Effector memory CD4-positive, alpha-beta T cell (primary cell): Measurements from ENCODE around the gene HECTD4.

ENCODE experiments used
- DNase-seq, 3 donors: peaks; one replicate each; pipeline ENCODE4 v3.0.0-alpha.2; 2020
- H3K27ac ChIP-seq: 2 replicates; pipeline ENCODE4 v1.7.0; 2013; ENCODE audit warnings: mild to moderate bottlenecking, low read length, moderate library complexity; ENCODE audit not compliant: insufficient read depth, poor library complexity, severe bottlenecking
- H3K27me3 ChIP-seq: replicated peaks from 2 replicates; pipeline ENCODE4 v1.7.0; 2013; ENCODE audit warnings: mild to moderate bottlenecking, low read length; ENCODE audit not compliant: insufficient read depth, control insufficient read depth, poor library complexity, severe bottlenecking
- H3K36me3 ChIP-seq: 2 replicates; pipeline ENCODE4 v1.7.0; 2013; ENCODE audit warnings: mild to moderate bottlenecking, low read length, moderate library complexity; ENCODE audit not compliant: control insufficient read depth, insufficient read depth
- H3K4me1 ChIP-seq: 2 replicates; pipeline ENCODE4 v1.7.0; 2013; ENCODE audit warnings: low read length, mild to moderate bottlenecking; ENCODE audit not compliant: control insufficient read depth, insufficient read depth, poor library complexity, severe bottlenecking
- H3K4me3 ChIP-seq: 2 replicates; pipeline ENCODE4 v1.7.0; 2013; ENCODE audit warnings: low read length, low read depth, mild to moderate bottlenecking; ENCODE audit not compliant: insufficient read depth, poor library complexity, severe bottlenecking
- H3K9me3 ChIP-seq: 2 replicates; pipeline ENCODE4 v1.7.0; 2013; ENCODE audit warnings: mild to moderate bottlenecking, low read length, moderate library complexity; ENCODE audit not compliant: control insufficient read depth

HECTD4 gene

GRCh38 chr12:112179341-112179740 is 202.9 kb downstream of the HECTD4 start:
- H3K9me3 ChIP-seq = no peaks in the 10 kb centered on the region
- no peaks in the 10 kb centered on the region for H3K27me3 ChIP-seq
- H3K4me1 ChIP-seq = no peaks in the 10 kb centered on the region
- H3K27ac ChIP-seq = no peak overlapping the region
- H3K36me3 ChIP-seq = peaks cover 37% of the 10 kb centered on the region
- H3K4me3 ChIP-seq = no peak overlapping the region
- DNase-seq = no peak

GRCh38 chr12:112178796-112179195 is 203.4 kb downstream of the HECTD4 start:
- no peak for DNase-seq
- H3K9me3 ChIP-seq = no peaks in the 10 kb centered on the region
- peaks cover 36% of the 10 kb centered on the region for H3K36me3 ChIP-seq
- H3K27ac ChIP-seq = no peak overlapping the region
- no peak overlapping the region for H3K4me3 ChIP-seq
- H3K27me3 ChIP-seq = no peaks in the 10 kb centered on the region
- no peaks in the 10 kb centered on the region for H3K4me1 ChIP-seq

- no peaks in the 10 kb centered on the region for H3K9me3 ChIP-seq
- no peak overlapping the region for H3K27ac ChIP-seq
- H3K27me3 ChIP-seq = no peaks in the 10 kb centered on the region
- H3K4me3 ChIP-seq = no peak overlapping the region
- peaks cover 36% of the 10 kb centered on the region for H3K36me3 ChIP-seq
- H3K4me1 ChIP-seq = no peaks in the 10 kb centered on the region
- DNase-seq = no peak
Observed at GRCh38 chr12:112176321-112177010, 205.8 kb downstream of the HECTD4 start.

GRCh38 chr12:112175361-112176155 is 206.7 kb downstream of the HECTD4 start:
- H3K4me1 ChIP-seq = no peaks in the 10 kb centered on the region
- no peak overlapping the region for H3K4me3 ChIP-seq
- DNase-seq = no peak
- H3K36me3 ChIP-seq = peaks cover 36% of the 10 kb centered on the region
- H3K9me3 ChIP-seq = no peaks in the 10 kb centered on the region
- H3K27me3 ChIP-seq = no peaks in the 10 kb centered on the region
- no peak overlapping the region for H3K27ac ChIP-seq

GRCh38 chr12:112172556-112173324 is 209.5 kb downstream of the HECTD4 start:
- no peaks in the 10 kb centered on the region for H3K4me1 ChIP-seq
- no peak overlapping the region for H3K27ac ChIP-seq
- no peaks in the 10 kb centered on the region for H3K27me3 ChIP-seq
- H3K9me3 ChIP-seq = no peaks in the 10 kb centered on the region
- H3K36me3 ChIP-seq = peaks cover 21% of the 10 kb centered on the region
- DNase-seq = no peak
- no peak overlapping the region for H3K4me3 ChIP-seq

- H3K9me3 ChIP-seq = no peaks in the 10 kb centered on the region
- H3K27me3 ChIP-seq = no peaks in the 10 kb centered on the region
- H3K4me1 ChIP-seq = no peaks in the 10 kb centered on the region
- H3K27ac ChIP-seq = no peak overlapping the region
- DNase-seq = no peak
- no peak overlapping the region for H3K4me3 ChIP-seq
- peaks cover 16% of the 10 kb centered on the region for H3K36me3 ChIP-seq
Observed at GRCh38 chr12:112170971-112171596, 211.1 kb downstream of the HECTD4 start.

- no peak for DNase-seq
- no peaks in the 10 kb centered on the region for H3K9me3 ChIP-seq
- no peaks in the 10 kb centered on the region for H3K27me3 ChIP-seq
- H3K4me1 ChIP-seq = no peaks in the 10 kb centered on the region
- no peak overlapping the region for H3K27ac ChIP-seq
- peaks cover 9% of the 10 kb centered on the region for H3K36me3 ChIP-seq
- H3K4me3 ChIP-seq = no peak overlapping the region
Observed at GRCh38 chr12:112170376-112170775, 211.9 kb downstream of the HECTD4 start.

- H3K36me3 ChIP-seq = peaks cover 5% of the 10 kb centered on the region
Observed at GRCh38 chr12:112169966-112170365, 212.3 kb downstream of the HECTD4 start.

GRCh38 chr12:112169161-112169872 is 212.9 kb downstream of the HECTD4 start:
- Histone ChIP-seq H3K36me3 (peaks cover 4% of the 10 kb centered on the region), H3K9me3 (no peaks in the 10 kb centered on the region)

More at GRCh38 chr12:112169966-112170365, 212.3 kb downstream of the HECTD4 start:
- Histone ChIP-seq H3K27me3 (no peaks in the 10 kb centered on the region), H3K9me3 (no peaks in the 10 kb centered on the region), H3K4me3 (no peak overlapping the region), H3K4me1 (no peaks in the 10 kb centered on the region), H3K27ac (peak overlapping the region; percentile 4)
- DNase-seq = no peak

More at GRCh38 chr12:112169161-112169872, 212.9 kb downstream of the HECTD4 start:
- no peak for DNase-seq
- no peak overlapping the region for H3K27ac ChIP-seq
- no peak overlapping the region for H3K4me3 ChIP-seq
- H3K27me3 ChIP-seq = no peaks in the 10 kb centered on the region
- no peaks in the 10 kb centered on the region for H3K4me1 ChIP-seq
